Lower lobe of right lung (tissue), 2 donors: Measurements from ENCODE around the gene XYLT1. TPM values are rescaled to one million over a fixed set of nuclear protein-coding genes. Genes with fewer than 3 reads are reported as not detected.
"Not testable (repeated sequence)": the region's sequence is repeated elsewhere in the genome, so short reads cannot be mapped to it uniquely, and the experiment has no call there.

ENCODE experiments used
- ATAC-seq, 2 donors: fragments of 200-7000 bp; cut with Tn5 transposase; one replicate each; pipeline ENCODE4 v1.9.1; 2020 to 2022; ENCODE audit warnings: mild to moderate bottlenecking in 2 of 2, moderate library complexity in 2 of 2
- DNase-seq: peaks from one replicate; pipeline ENCODE4 v3.0.0-alpha.2; 2020
- H3K27ac ChIP-seq: fragments of 200-600 bp; one replicate; pipeline ENCODE4 v1.8.0; 2022
- H3K27me3 ChIP-seq: fragments of 200-600 bp; one replicate; pipeline ENCODE4 v1.8.0; 2022; ENCODE audit warnings: low read depth
- H3K36me3 ChIP-seq: fragments of 200-600 bp; one replicate; pipeline ENCODE4 v1.8.0; 2022; ENCODE audit warnings: mild to moderate bottlenecking
- H3K4me1 ChIP-seq: fragments of 200-600 bp; one replicate; pipeline ENCODE4 v1.8.0; 2022
- H3K4me3 ChIP-seq: fragments of 200-600 bp; one replicate; pipeline ENCODE4 v1.8.0; 2022; ENCODE audit warnings: mild to moderate bottlenecking
- H3K9me3 ChIP-seq: fragments of 200-600 bp; one replicate; pipeline ENCODE4 v1.8.0; 2022
- intact Hi-C: fragments of 100-400 bp; cut with DNase I; formaldehyde crosslinking; loops from one replicate; pipeline ENCODE4 v1.11.0; 2022
- total RNA-seq: library from RNA; stranded (reverse); fragmentation: NEBNext Ultra II Directional; extraction: Animal tissue kit (Norgen Biotek cat#: 25700); gene quantifications from one replicate; pipeline ENCODE4 v1.2.1, GENCODE V29; 2021
- TF ChIP-seq, protein P1 (sequence below): fragments of 200-600 bp; IDR thresholded peaks from one replicate; pipeline ENCODE4 v1.8.0; 2022; ENCODE audit warnings: antibody characterized with exemption, mild to moderate bottlenecking
- donor health status: DM: no; HTN: yes; CAD: no; lungs with severe emphysema.

XYLT1 gene
- total RNA-seq, 1 donor from 2014 or later, result 9.0 TPM

DNA sequence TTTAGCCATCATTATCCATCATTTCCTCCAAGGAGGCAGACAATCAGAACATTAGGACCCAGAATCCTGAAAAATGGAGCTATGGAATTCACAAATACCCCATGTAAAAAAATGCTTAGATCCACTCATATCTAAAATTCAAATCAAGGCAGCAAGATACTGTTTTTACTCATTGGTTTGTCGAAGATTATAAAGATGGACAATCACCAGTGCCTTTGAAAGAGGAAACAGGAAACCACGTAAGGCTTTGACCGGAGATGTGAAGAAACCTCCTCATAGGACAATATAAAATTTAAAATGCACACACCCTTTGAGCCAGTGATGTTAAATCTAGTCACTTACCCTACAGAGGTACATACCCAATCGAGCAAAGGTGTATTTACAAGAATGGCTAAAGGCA is 130.0 kb downstream of the XYLT1 start:
- no peak for ATAC-seq
- no peak for DNase-seq
- no peak overlapping the region for H3K4me3 ChIP-seq
- intact Hi-C loops, result no loop called here
- H3K9me3 ChIP-seq, result no peaks in the 10 kb centered on the region
- TF ChIP-seq, protein P1, sequence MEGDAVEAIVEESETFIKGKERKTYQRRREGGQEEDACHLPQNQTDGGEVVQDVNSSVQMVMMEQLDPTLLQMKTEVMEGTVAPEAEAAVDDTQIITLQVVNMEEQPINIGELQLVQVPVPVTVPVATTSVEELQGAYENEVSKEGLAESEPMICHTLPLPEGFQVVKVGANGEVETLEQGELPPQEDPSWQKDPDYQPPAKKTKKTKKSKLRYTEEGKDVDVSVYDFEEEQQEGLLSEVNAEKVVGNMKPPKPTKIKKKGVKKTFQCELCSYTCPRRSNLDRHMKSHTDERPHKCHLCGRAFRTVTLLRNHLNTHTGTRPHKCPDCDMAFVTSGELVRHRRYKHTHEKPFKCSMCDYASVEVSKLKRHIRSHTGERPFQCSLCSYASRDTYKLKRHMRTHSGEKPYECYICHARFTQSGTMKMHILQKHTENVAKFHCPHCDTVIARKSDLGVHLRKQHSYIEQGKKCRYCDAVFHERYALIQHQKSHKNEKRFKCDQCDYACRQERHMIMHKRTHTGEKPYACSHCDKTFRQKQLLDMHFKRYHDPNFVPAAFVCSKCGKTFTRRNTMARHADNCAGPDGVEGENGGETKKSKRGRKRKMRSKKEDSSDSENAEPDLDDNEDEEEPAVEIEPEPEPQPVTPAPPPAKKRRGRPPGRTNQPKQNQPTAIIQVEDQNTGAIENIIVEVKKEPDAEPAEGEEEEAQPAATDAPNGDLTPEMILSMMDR, result no peak
- H3K36me3 ChIP-seq, result no peaks in the 10 kb centered on the region
- no peak overlapping the region for H3K27ac ChIP-seq
- peaks cover 27% of the 10 kb centered on the region for H3K4me1 ChIP-seq
- H3K27me3 ChIP-seq, result no peaks in the 10 kb centered on the region

DNA sequence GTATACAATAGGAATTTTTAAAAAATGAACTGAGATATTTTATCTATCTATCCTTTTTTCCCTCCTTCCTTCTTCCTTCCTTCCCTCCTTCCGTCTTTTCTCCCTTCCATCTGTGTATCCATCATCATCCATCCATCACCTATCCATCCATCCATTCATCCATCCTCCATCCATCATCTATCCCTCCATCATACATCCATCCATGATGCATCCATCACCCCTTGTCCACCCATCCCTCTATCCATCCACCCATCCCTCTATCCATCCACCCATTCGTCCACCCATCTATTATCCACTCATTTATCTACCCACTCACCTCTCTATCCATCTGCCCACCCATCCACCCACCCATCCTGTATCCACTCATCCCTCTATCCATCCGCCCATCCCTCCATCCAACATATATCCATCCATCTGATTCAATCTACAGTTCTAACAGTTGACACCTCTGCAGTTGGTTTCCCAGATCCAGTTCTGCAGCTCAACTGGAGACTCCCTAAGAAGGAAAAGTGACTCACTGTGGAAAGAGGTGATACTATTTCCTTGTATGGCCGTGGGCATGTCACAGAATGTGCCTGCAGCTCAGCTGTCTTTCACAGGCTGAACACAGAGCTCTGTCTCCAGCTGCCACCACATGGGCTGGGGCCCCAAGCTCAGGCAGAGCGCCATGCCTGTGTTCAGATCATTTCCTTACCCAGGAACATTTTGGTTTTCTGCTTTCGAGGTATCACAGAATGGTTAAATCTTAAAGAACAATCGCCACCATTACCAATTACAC is 130.8 kb downstream of the XYLT1 start:
- Histone ChIP-seq H3K27me3 (no peaks in the 10 kb centered on the region), H3K4me1 (peaks cover 18% of the 10 kb centered on the region), H3K4me3 (no peak overlapping the region), H3K27ac (no peak overlapping the region), H3K36me3 (no peaks in the 10 kb centered on the region), H3K9me3 (no peaks in the 10 kb centered on the region)
- ATAC-seq (no peak), DNase-seq (no peak)
- TF ChIP-seq, protein P1, result no peak
- intact Hi-C loops, result no loop called here

DNA sequence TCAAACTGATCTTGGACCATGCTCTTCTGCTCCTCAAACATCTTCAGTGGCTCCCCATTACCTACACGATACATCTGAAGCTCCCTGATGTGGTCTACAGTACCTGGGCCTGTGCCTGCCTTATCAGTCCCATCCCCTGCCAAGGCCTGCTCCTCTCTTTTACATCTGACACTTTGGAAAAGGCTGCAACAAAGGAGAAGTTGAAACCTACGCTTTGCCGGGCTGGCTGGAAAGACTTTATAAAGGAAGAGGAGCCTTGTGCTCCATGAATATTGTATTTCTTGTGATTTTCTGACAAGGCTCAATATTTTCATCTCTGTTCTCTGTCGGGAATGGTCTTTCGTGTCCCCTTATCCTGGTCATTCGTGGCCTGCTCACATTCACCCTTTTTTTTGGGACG is 132.5 kb downstream of the XYLT1 start:
- H3K4me1 ChIP-seq, result peaks cover 13% of the 10 kb centered on the region
- H3K36me3 ChIP-seq, result no peaks in the 10 kb centered on the region
- DNase-seq (no peak), ATAC-seq (no peak)
- intact Hi-C loops, result no loop called here
- TF ChIP-seq, protein P1, result no peak
- H3K27me3 ChIP-seq, result no peaks in the 10 kb centered on the region
- H3K4me3 ChIP-seq, result no peak overlapping the region
- no peak overlapping the region for H3K27ac ChIP-seq
- H3K9me3 ChIP-seq, result no peaks in the 10 kb centered on the region

DNA sequence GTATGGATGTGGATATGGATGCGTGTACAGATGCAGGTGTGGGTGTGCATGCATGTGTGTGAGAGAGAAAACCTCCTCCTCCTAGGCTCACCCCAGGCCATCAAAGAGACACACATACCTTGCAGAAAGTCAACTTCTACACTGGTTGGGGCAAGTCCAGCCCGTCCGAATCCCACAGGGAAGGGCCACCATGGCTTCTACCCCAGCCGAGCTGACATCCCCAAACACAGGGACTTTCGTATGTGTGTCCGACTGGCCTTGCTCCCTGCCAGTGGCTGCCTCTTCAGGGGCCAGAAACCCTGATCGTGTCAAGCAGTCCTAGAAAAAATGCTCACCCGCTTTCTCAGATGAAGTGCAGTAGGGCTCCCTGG is 134.2 kb downstream of the XYLT1 start:
- no peak for ATAC-seq
- Histone ChIP-seq H3K4me3 (no peak overlapping the region), H3K27ac (no peak overlapping the region), H3K9me3 (no peaks in the 10 kb centered on the region), H3K36me3 (no peaks in the 10 kb centered on the region), H3K27me3 (no peaks in the 10 kb centered on the region), H3K4me1 (peaks cover 2% of the 10 kb centered on the region)
- DNase-seq, result no peak
- TF ChIP-seq, protein P1, result no peak
- intact Hi-C loops, result no loop called here

DNA sequence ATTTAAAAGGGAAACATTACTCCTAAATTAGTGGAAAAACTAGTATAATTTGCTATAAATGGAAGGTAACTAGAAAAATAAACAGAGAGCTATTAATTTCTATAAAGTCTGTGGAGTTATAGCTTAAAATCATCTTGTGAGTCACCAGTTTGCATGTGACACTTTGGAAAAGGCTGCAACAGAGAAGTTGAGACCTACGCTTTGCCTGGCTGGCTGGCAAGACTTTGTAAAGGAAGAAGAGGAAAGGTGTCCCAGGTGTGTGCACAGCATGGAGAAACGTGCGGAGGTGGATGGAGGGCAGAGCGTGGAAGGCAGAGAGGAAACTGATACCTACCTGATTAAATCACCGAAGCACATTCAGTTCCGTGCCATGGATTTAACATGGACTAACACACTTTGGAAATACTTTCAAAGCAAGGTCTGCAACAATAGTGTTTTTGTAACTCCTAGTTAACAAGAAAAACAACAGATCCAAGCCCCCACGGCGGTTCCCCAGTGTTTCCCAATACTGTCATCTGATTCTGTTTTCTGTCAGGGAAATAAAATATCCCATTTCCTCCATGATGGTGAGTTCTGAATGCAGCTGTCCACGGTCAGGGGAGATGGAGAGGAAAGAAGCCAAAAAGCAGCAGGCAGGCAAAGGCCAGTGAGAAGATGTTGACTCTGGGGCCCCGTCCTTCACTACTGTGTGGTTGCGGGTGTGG is 134.8 kb downstream of the XYLT1 start:
- Histone ChIP-seq H3K27me3 (no peaks in the 10 kb centered on the region), H3K36me3 (no peaks in the 10 kb centered on the region), H3K27ac (no peak overlapping the region), H3K4me1 (no peaks in the 10 kb centered on the region), H3K9me3 (no peaks in the 10 kb centered on the region), H3K4me3 (no peak overlapping the region)
- TF ChIP-seq, protein P1, result no peak
- intact Hi-C loops, result no loop called here
- DNase-seq (no peak), ATAC-seq (no peak)

DNA sequence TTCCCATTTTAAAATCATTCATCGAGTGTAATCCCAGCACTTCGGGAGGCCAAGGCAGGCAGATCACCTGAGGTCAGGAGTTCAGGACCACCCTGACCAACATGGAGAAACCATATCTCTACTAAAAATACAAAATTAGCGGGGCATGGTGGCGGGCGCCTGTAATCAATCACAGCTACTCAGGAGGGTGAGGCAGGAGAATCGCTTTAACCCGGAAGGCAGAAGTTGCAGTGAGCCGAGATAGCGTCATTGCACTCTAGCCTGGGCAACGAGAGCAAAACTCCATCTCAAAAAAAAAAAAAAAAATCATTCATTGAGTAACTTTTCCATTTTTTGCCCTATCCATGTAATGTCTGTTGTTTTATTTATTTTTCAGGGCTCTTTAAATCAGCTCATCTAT is 135.4 kb downstream of the XYLT1 start:
- intact Hi-C loops, DNase-seq, ATAC-seq, H3K9me3 ChIP-seq, H3K4me1 ChIP-seq, H3K27ac ChIP-seq, H3K4me3 ChIP-seq, H3K27me3 ChIP-seq, H3K36me3 ChIP-seq: not testable (repeated sequence)
